Mesothelial cell of epicardium (in vitro differentiated cells): ENCODE measurements around the gene SHC3. TPM values are rescaled to one million over a fixed set of nuclear protein-coding genes. Genes with fewer than 3 reads are reported as not detected.

Experiments
- DNase-seq, 2 experiments: peaks; one replicate each; pipeline ENCODE4 v3.0.0; 2021; ENCODE audit warnings: low spot score in 2 of 2; ENCODE audit not compliant: unreplicated experiment in 2 of 2
- H3K27ac Mint-ChIP-seq: 2 replicates; pipeline ENCODE4 v1.8.0; 2021; ENCODE audit warnings: mixed read lengths
- H3K27me3 Mint-ChIP-seq: 2 replicates; pipeline ENCODE4 v1.8.0; 2021; ENCODE audit warnings: low read depth, mixed read lengths
- H3K36me3 Mint-ChIP-seq: 2 replicates; pipeline ENCODE4 v1.8.0; 2021; ENCODE audit warnings: mixed read lengths
- H3K4me1 Mint-ChIP-seq: 2 replicates; pipeline ENCODE4 v1.8.0; 2021; ENCODE audit warnings: mixed read lengths
- H3K4me3 Mint-ChIP-seq: 2 replicates; pipeline ENCODE4 v1.8.0; 2021; ENCODE audit warnings: mild to moderate bottlenecking, moderate library complexity, mixed read lengths
- H3K9me3 Mint-ChIP-seq: 2 replicates; pipeline ENCODE4 v1.8.0; 2021; ENCODE audit warnings: mixed read lengths
- total RNA-seq: library from RNA; stranded (reverse); gene quantifications from 3 replicates; pipeline ENCODE4 v1.2.1, GENCODE V29; 2021
- TF ChIP-seq, protein P1 (sequence below): fragments of 200-600 bp; sonication (generic); IDR thresholded peaks from one replicate; pipeline ENCODE4 v1.5.0; 2021; ENCODE audit warnings: antibody characterized with exemption; ENCODE audit not compliant: unreplicated experiment

The SHC3 gene
- total RNA-seq, 1 donor from 2014 or later: 2.1 TPM

DNA sequence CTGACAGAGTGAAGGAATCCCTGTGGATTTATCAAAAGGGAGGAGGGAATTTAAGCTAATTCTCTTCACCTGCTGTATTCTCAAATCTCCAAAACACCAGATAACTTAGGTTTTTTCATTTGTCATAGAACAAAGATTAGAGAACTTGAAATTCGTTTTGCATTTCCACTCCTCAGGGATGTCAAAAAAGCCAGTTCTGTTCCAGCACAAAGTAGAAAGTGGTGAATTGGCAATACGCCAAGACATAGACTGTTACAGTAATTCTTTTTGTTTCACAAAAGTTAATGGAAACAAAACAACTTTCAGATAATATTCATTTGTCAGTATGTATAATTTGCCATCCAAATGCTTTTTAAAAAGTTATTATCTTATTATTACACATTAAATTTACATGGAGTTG, 172.4 kb downstream of the SHC3 start:
- Mint-ChIP-seq H3K9me3 (no peaks in the 10 kb centered on the region), H3K27me3 (no peaks in the 10 kb centered on the region), H3K4me3 (no peak overlapping the region), H3K36me3 (no peaks in the 10 kb centered on the region), H3K4me1 (peaks cover 13% of the 10 kb centered on the region), H3K27ac (no peak overlapping the region)
- no peak for DNase-seq
- TF ChIP-seq, protein P1, sequence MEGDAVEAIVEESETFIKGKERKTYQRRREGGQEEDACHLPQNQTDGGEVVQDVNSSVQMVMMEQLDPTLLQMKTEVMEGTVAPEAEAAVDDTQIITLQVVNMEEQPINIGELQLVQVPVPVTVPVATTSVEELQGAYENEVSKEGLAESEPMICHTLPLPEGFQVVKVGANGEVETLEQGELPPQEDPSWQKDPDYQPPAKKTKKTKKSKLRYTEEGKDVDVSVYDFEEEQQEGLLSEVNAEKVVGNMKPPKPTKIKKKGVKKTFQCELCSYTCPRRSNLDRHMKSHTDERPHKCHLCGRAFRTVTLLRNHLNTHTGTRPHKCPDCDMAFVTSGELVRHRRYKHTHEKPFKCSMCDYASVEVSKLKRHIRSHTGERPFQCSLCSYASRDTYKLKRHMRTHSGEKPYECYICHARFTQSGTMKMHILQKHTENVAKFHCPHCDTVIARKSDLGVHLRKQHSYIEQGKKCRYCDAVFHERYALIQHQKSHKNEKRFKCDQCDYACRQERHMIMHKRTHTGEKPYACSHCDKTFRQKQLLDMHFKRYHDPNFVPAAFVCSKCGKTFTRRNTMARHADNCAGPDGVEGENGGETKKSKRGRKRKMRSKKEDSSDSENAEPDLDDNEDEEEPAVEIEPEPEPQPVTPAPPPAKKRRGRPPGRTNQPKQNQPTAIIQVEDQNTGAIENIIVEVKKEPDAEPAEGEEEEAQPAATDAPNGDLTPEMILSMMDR: no peak

DNA sequence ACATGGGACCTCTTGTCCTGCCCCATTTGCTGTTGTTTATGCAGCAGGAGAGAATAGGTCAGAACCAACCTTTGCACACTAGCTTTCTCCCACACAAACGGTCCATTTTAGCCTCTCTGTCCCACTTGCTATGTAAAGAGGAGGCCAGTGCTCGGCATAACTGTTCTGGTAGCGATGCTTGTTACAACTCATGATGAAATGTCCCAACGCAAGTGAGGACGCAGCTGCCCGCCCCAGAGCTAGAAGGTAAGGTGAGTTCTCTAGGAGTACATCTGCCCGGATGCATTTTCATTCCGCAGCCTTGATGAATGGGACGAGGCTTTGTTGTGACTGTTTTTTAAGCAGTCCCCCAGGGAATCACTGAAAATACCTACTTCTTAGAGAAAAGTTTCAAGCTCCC, 173.3 kb downstream of the SHC3 start:
- H3K36me3 Mint-ChIP-seq: no peaks in the 10 kb centered on the region
- H3K4me3 Mint-ChIP-seq: no peak overlapping the region
- TF ChIP-seq, protein P1: no peak
- no peak overlapping the region for H3K27ac Mint-ChIP-seq
- H3K27me3 Mint-ChIP-seq: no peaks in the 10 kb centered on the region
- DNase-seq: no peak
- no peaks in the 10 kb centered on the region for H3K9me3 Mint-ChIP-seq
- H3K4me1 Mint-ChIP-seq: peaks cover 21% of the 10 kb centered on the region

DNA sequence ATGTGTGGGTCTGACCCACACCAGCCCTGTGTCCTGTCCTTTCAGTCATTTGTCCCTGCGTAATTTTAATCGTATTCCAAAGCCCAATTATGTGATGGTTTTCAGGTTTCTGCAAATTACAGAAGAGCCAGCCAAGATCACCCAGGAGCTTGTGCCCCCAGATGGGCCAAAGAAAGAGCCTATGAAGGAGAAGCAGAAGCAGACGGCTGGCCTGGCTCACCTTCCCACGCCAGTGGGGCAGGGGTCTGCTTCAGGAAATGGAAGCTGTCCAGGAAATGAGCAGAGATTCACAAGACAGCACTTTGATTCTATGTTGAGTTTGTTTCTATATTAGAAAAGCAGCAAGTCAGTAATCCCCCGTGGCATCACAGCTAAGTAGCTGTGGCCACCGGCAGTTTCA, 175.6 kb downstream of the SHC3 start:
- H3K36me3 Mint-ChIP-seq: no peaks in the 10 kb centered on the region
- H3K4me3 Mint-ChIP-seq: no peak overlapping the region
- TF ChIP-seq, protein P1: no peak
- no peaks in the 10 kb centered on the region for H3K27me3 Mint-ChIP-seq
- peaks cover 33% of the 10 kb centered on the region for H3K4me1 Mint-ChIP-seq
- no peaks in the 10 kb centered on the region for H3K9me3 Mint-ChIP-seq
- DNase-seq: no peak
- no peak overlapping the region for H3K27ac Mint-ChIP-seq

DNA sequence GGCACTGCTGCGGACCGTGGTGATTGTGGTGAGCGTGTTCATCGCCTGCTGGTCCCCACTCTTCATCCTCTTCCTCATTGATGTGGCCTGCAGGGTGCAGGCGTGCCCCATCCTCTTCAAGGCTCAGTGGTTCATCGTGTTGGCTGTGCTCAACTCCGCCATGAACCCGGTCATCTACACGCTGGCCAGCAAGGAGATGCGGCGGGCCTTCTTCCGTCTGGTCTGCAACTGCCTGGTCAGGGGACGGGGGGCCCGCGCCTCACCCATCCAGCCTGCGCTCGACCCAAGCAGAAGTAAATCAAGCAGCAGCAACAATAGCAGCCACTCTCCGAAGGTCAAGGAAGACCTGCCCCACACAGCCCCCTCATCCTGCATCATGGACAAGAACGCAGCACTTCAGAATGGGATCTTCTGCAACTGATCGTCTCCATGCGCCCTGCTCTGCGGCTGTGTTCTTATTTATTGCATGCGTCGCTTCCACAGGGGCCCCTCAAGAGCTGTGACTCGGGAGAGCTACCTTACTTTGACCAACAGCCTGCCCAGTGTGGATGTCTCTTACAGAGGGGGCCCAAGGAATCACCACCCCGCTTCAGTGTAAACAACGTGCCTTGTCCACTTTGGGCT, 176.6 kb downstream of the SHC3 start:
- TF ChIP-seq, protein P1: no peak
- no peaks in the 10 kb centered on the region for H3K36me3 Mint-ChIP-seq
- H3K9me3 Mint-ChIP-seq: no peaks in the 10 kb centered on the region
- peaks cover 38% of the 10 kb centered on the region for H3K4me1 Mint-ChIP-seq
- H3K4me3 Mint-ChIP-seq: no peak overlapping the region
- no peaks in the 10 kb centered on the region for H3K27me3 Mint-ChIP-seq
- no peak overlapping the region for H3K27ac Mint-ChIP-seq
- DNase-seq: no peak

DNA sequence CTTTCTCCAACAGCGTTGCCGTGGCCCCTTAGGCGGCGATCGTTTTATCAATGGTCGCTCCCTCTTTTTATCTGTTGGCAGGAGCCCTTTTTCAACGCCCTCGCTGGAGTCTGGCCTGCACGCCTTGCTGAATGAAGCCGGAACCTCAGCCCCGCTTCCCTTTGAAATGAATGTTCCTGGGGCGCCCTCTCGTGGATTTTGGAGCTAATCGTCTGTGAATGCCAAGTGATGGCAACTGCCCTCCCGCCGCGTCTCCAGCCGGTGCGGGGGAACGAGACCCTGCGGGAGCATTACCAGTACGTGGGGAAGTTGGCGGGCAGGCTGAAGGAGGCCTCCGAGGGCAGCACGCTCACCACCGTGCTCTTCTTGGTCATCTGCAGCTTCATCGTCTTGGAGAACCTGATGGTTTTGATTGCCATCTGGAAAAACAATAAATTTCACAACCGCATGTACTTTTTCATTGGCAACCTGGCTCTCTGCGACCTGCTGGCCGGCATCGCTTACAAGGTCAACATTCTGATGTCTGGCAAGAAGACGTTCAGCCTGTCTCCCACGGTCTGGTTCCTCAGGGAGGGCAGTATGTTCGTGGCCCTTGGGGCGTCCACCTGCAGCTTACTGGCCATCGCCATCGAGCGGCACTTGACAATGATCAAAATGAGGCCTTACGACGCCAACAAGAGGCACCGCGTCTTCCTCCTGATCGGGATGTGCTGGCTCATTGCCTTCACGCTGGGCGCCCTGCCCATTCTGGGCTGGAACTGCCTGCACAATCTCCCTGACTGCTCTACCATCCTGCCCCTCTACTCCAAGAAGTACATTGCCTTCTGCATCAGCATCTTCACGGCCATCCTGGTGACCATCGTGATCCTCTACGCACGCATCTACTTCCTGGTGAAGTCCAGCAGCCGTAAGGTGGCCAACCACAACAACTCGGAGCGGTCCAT, 177.4 kb downstream of the SHC3 start:
- H3K9me3 Mint-ChIP-seq: no peaks in the 10 kb centered on the region
- peaks cover 42% of the 10 kb centered on the region for H3K4me1 Mint-ChIP-seq
- no peaks in the 10 kb centered on the region for H3K36me3 Mint-ChIP-seq
- H3K27me3 Mint-ChIP-seq: no peaks in the 10 kb centered on the region
- H3K27ac Mint-ChIP-seq: peak overlapping the region; percentile 68
- TF ChIP-seq, protein P1: peak; percentile 76
- DNase-seq: peak; percentile 79 to 91
- H3K4me3 Mint-ChIP-seq: no peak overlapping the region
